H1 (cell line): ENCODE results near the gene SPEF2. TPM values are rescaled to one million over a fixed set of nuclear protein-coding genes. Genes with fewer than 3 reads are reported as not detected.

ENCODE experiments used
- CTBP2 ChIP-seq: IDR thresholded peaks from 2 replicates; pipeline ENCODE4 v1.7.0; 2011; ENCODE audit warnings: borderline replicate concordance, mild to moderate bottlenecking, moderate library complexity, mixed read lengths, low read length; ENCODE audit not compliant: insufficient read depth, insufficient read length
- NRF1 ChIP-seq: IDR thresholded peaks from 2 replicates; pipeline ENCODE4 v1.6.1; 2011; ENCODE audit warnings: mild to moderate bottlenecking, low read depth, low read length, improper control_type of control experiment
- polyA plus RNA-seq, 7 experiments: library from polyadenylated mRNA; depleted of rRNA in 3 of 7; stranded (reverse) in 5 of 7; unstranded in 2 of 7; fragments of >200 nt in 5 of 7; fragments of 200-250 nt in 2 of 7; gene quantifications; 1 replicate in 5 of 7; 2 replicates in 1 of 7; 4 replicates in 1 of 7; pipeline versions ENCODE4 v1.2.1 to v1.2.3, GENCODE V29; 2011 to 2013; ENCODE audit warnings: missing spikeins in 2 of 7, mixed read lengths in 2 of 7
- total RNA-seq: library from RNA; stranded (reverse); fragmentation: NEBNext Ultra II Directional; extraction: Animal tissue kit (Norgen Biotek cat#: 25700); gene quantifications from 2 replicates; pipeline ENCODE4 v1.2.1, GENCODE V29; 2021

SPEF2 gene
- total and polyA plus RNA-seq, 2 of the 8 experiments (the other 6 are each of a cell fraction or from before 2014, with no cell fraction given): 0.14 to 0.73 TPM

GRCh38 chr5:35857606-35858205 lies 240.0 kb downstream of the SPEF2 start (continued):
- no peak for TF ChIP-seq NRF1
- no peak for TF ChIP-seq CTBP2
- TF ChIP-seq, all 59 proteins: peak for 0
